ENCODE data around the gene TTLL3.
A peak's percentile ranks its signal among the peaks of the same experiment; 100 is the strongest.

Gene TTLL3

GRCh38 chr3:9808345-9809037, 1.6 kb upstream of the TTLL3 start:
- peaks cover 17% of the 10 kb centered on the region for H3K27me3 ChIP-seq (ENCODE audit: insufficient read depth, insufficient read length)
- DNase-seq (ENCODE audit: low read depth, low spot score) = peak; percentile 42
- H3K36me3 ChIP-seq (ENCODE audit: insufficient read depth, insufficient read length, low read length) = peaks cover 48% of the 10 kb centered on the region
- no peak for TF ChIP-seq YY1 (IDR thresholded peaks at IDR 0.05; ENCODE audit: insufficient read depth, insufficient read length)
- no peak for TF ChIP-seq ZNF274 (IDR thresholded peaks at IDR 0.05; ENCODE audit: low read depth, low read length)
- TF ChIP-seq SUZ12 (IDR thresholded peaks at IDR 0.05; ENCODE audit: extremely low read depth, insufficient read depth, insufficient read length) = no peak
- H3K4me3 ChIP-seq (ENCODE audit: insufficient read length, low read depth) = no peak overlapping the region
- no peak overlapping the region for H3K9ac ChIP-seq (ENCODE audit: insufficient read length, low read depth)
- H3K4me1 ChIP-seq (ENCODE audit: insufficient read depth, insufficient read length) = peaks cover 6% of the 10 kb centered on the region
- H3K9me3 ChIP-seq (ENCODE audit: insufficient read depth, low read length) = no peaks in the 10 kb centered on the region

- H3K9ac ChIP-seq (ENCODE audit: insufficient read length, low read depth) = peak overlapping the region; percentile 84
- no peak for DNase-seq (ENCODE audit: low read depth, low spot score)
- no peak overlapping the region for H3K4me3 ChIP-seq (ENCODE audit: insufficient read length, low read depth)
- peaks cover 42% of the 10 kb centered on the region for H3K36me3 ChIP-seq (ENCODE audit: insufficient read depth, insufficient read length, low read length)
- peaks cover 6% of the 10 kb centered on the region for H3K4me1 ChIP-seq (ENCODE audit: insufficient read depth, insufficient read length)
- H3K9me3 ChIP-seq (ENCODE audit: insufficient read depth, low read length) = no peaks in the 10 kb centered on the region
- TF ChIP-seq YY1 (IDR thresholded peaks at IDR 0.05; ENCODE audit: insufficient read depth, insufficient read length) = no peak
- TF ChIP-seq ZNF274 (IDR thresholded peaks at IDR 0.05; ENCODE audit: low read depth, low read length) = no peak
- no peak for TF ChIP-seq SUZ12 (IDR thresholded peaks at IDR 0.05; ENCODE audit: extremely low read depth, insufficient read depth, insufficient read length)
- peaks cover 17% of the 10 kb centered on the region for H3K27me3 ChIP-seq (ENCODE audit: insufficient read depth, insufficient read length)
Measured at GRCh38 chr3:9809239-9809614, 835 bp upstream of the TTLL3 start.

GRCh38 chr3:9810433-9810770, 340 bp downstream of the TTLL3 start:
- peak overlapping the region; percentile 55 for H3K4me3 ChIP-seq (ENCODE audit: insufficient read length, low read depth)
- TF ChIP-seq SUZ12 (IDR thresholded peaks at IDR 0.05; ENCODE audit: extremely low read depth, insufficient read depth, insufficient read length) (no peak), YY1 (IDR thresholded peaks at IDR 0.05; ENCODE audit: insufficient read depth, insufficient read length) (no peak), ZNF274 (IDR thresholded peaks at IDR 0.05; ENCODE audit: low read depth, low read length) (no peak)
- peaks cover 30% of the 10 kb centered on the region for H3K36me3 ChIP-seq (ENCODE audit: insufficient read depth, insufficient read length, low read length)
- peak overlapping the region; percentile 84 for H3K9ac ChIP-seq (ENCODE audit: insufficient read length, low read depth)
- no peak for DNase-seq (ENCODE audit: low read depth, low spot score)
- H3K27me3 ChIP-seq (ENCODE audit: insufficient read depth, insufficient read length) = peaks cover 17% of the 10 kb centered on the region
- H3K9me3 ChIP-seq (ENCODE audit: insufficient read depth, low read length) = no peaks in the 10 kb centered on the region
- H3K4me1 ChIP-seq (ENCODE audit: insufficient read depth, insufficient read length) = peaks cover 6% of the 10 kb centered on the region

- peaks cover 28% of the 10 kb centered on the region for H3K36me3 ChIP-seq (ENCODE audit: insufficient read depth, insufficient read length, low read length)
- H3K27me3 ChIP-seq (ENCODE audit: insufficient read depth, insufficient read length) = peaks cover 17% of the 10 kb centered on the region
- DNase-seq (ENCODE audit: low read depth, low spot score) = no peak
- peaks cover 6% of the 10 kb centered on the region for H3K4me1 ChIP-seq (ENCODE audit: insufficient read depth, insufficient read length)
- peak overlapping the region; percentile 84 for H3K9ac ChIP-seq (ENCODE audit: insufficient read length, low read depth)
- H3K9me3 ChIP-seq (ENCODE audit: insufficient read depth, low read length) = no peaks in the 10 kb centered on the region
- H3K4me3 ChIP-seq (ENCODE audit: insufficient read length, low read depth) = no peak overlapping the region
- TF ChIP-seq SUZ12 (IDR thresholded peaks at IDR 0.05; ENCODE audit: extremely low read depth, insufficient read depth, insufficient read length) (no peak), ZNF274 (IDR thresholded peaks at IDR 0.05; ENCODE audit: low read depth, low read length) (no peak), YY1 (IDR thresholded peaks at IDR 0.05; ENCODE audit: insufficient read depth, insufficient read length) (no peak)
Measured at GRCh38 chr3:9810846-9811245, 784 bp downstream of the TTLL3 start.

- no peaks in the 10 kb centered on the region for H3K9me3 ChIP-seq (ENCODE audit: insufficient read depth, low read length)
- H3K27me3 ChIP-seq (ENCODE audit: insufficient read depth, insufficient read length) = peaks cover 17% of the 10 kb centered on the region
- no peak overlapping the region for H3K4me3 ChIP-seq (ENCODE audit: insufficient read length, low read depth)
- TF ChIP-seq SUZ12 (IDR thresholded peaks at IDR 0.05; ENCODE audit: extremely low read depth, insufficient read depth, insufficient read length) = no peak
- TF ChIP-seq ZNF274 (IDR thresholded peaks at IDR 0.05; ENCODE audit: low read depth, low read length) = no peak
- TF ChIP-seq YY1 (IDR thresholded peaks at IDR 0.05; ENCODE audit: insufficient read depth, insufficient read length) = no peak
- no peak for DNase-seq (ENCODE audit: low read depth, low spot score)
- peaks cover 12% of the 10 kb centered on the region for H3K36me3 ChIP-seq (ENCODE audit: insufficient read depth, insufficient read length, low read length)
- H3K9ac ChIP-seq (ENCODE audit: insufficient read length, low read depth) = no peak overlapping the region
- H3K4me1 ChIP-seq (ENCODE audit: insufficient read depth, insufficient read length) = peaks cover 6% of the 10 kb centered on the region
Measured at GRCh38 chr3:9812870-9813483, 2.9 kb downstream of the TTLL3 start.

- no peaks in the 10 kb centered on the region for H3K9me3 ChIP-seq (ENCODE audit: insufficient read depth, low read length)
- no peak overlapping the region for H3K4me3 ChIP-seq (ENCODE audit: insufficient read length, low read depth)
- TF ChIP-seq ZNF274 (IDR thresholded peaks at IDR 0.05; ENCODE audit: low read depth, low read length) (no peak), SUZ12 (IDR thresholded peaks at IDR 0.05; ENCODE audit: extremely low read depth, insufficient read depth, insufficient read length) (no peak), YY1 (IDR thresholded peaks at IDR 0.05; ENCODE audit: insufficient read depth, insufficient read length) (no peak)
- no peak overlapping the region for H3K9ac ChIP-seq (ENCODE audit: insufficient read length, low read depth)
- no peaks in the 10 kb centered on the region for H3K4me1 ChIP-seq (ENCODE audit: insufficient read depth, insufficient read length)
- peaks cover 10% of the 10 kb centered on the region for H3K27me3 ChIP-seq (ENCODE audit: insufficient read depth, insufficient read length)
- DNase-seq (ENCODE audit: low read depth, low spot score) = no peak
- H3K36me3 ChIP-seq (ENCODE audit: insufficient read depth, insufficient read length, low read length) = peaks cover 23% of the 10 kb centered on the region
Measured at GRCh38 chr3:9815986-9816385, 5.9 kb downstream of the TTLL3 start.

GRCh38 chr3:9817436-9817835, 7.4 kb downstream of the TTLL3 start:
- no peaks in the 10 kb centered on the region for H3K27me3 ChIP-seq (ENCODE audit: insufficient read depth, insufficient read length)
- DNase-seq (ENCODE audit: low read depth, low spot score) = no peak
- no peaks in the 10 kb centered on the region for H3K4me1 ChIP-seq (ENCODE audit: insufficient read depth, insufficient read length)
- no peak for TF ChIP-seq YY1 (IDR thresholded peaks at IDR 0.05; ENCODE audit: insufficient read depth, insufficient read length)
- TF ChIP-seq ZNF274 (IDR thresholded peaks at IDR 0.05; ENCODE audit: low read depth, low read length) = no peak
- TF ChIP-seq SUZ12 (IDR thresholded peaks at IDR 0.05; ENCODE audit: extremely low read depth, insufficient read depth, insufficient read length) = no peak
- H3K36me3 ChIP-seq (ENCODE audit: insufficient read depth, insufficient read length, low read length) = peaks cover 23% of the 10 kb centered on the region
- no peak overlapping the region for H3K4me3 ChIP-seq (ENCODE audit: insufficient read length, low read depth)
- no peak overlapping the region for H3K9ac ChIP-seq (ENCODE audit: insufficient read length, low read depth)
- no peaks in the 10 kb centered on the region for H3K9me3 ChIP-seq (ENCODE audit: insufficient read depth, low read length)
